H1 (cell line): ENCODE data around the gene LDLRAD3. TPM values are rescaled to one million over a fixed set of nuclear protein-coding genes. Genes with fewer than 3 reads are reported as not detected.

ENCODE experiments used
- CTCF ChIA-PET: fragments of 300-600 bp; sonication (Branson Sonifier 250); formaldehyde crosslinking; loops from one replicate; lab custom pipeline; 2021; ENCODE audit not compliant: partially characterized antibody; lab: Charles Lee
- POLR2A ChIA-PET: fragments of 300-600 bp; sonication (Branson Sonifier 250); formaldehyde crosslinking; loops from one replicate; lab custom pipeline; 2021; ENCODE audit warnings: inconsistent platforms; ENCODE audit not compliant: partially characterized antibody; lab: Charles Lee
- DNase-seq, 2 experiments: peaks; one replicate each; pipeline versions ENCODE4 v3.0.0 to v3.0.0-alpha.2; 2010 to 2022; ENCODE audit warnings: low spot score in 2 of 2, low read depth in 1 of 2, mixed read lengths in 1 of 2
- FAIRE-seq: peaks from 2 replicates; lab custom pipeline; 2011; peaks lifted over from hg19 to GRCh38; lab: Jason Lieb, UNC
- H2AFZ ChIP-seq: 2 replicates; pipeline ENCODE4 v1.8.1; 2012; ENCODE audit warnings: low read length, inconsistent platforms
- H2AK5ac ChIP-seq: 2 replicates; pipeline ENCODE4 v1.6.1; 2013; ENCODE audit warnings: low read depth, low read length
- H2BK120ac ChIP-seq: replicated peaks from 2 replicates; pipeline ENCODE3; 2013; ENCODE audit warnings: low read depth, low read length, inconsistent platforms
- H2BK12ac ChIP-seq: 2 replicates; pipeline ENCODE4 v1.6.1; 2013; ENCODE audit warnings: low read depth, low read length
- H2BK15ac ChIP-seq: 2 replicates; pipeline ENCODE4 v1.6.1; 2013; ENCODE audit warnings: low read length
- H2BK20ac ChIP-seq: 2 replicates; pipeline ENCODE4 v1.6.1; 2013; ENCODE audit warnings: low read length
- H2BK5ac ChIP-seq: 2 replicates; pipeline ENCODE4 v1.6.1; 2013; ENCODE audit warnings: low read depth, low read length
- H3K14ac ChIP-seq: 2 replicates; pipeline ENCODE4 v1.6.1; 2013; ENCODE audit warnings: inconsistent platforms; ENCODE audit not compliant: insufficient read length
- H3K18ac ChIP-seq: 2 replicates; pipeline ENCODE4 v1.6.1; 2013; ENCODE audit warnings: low read length; ENCODE audit errors: extremely low read depth
- H3K23ac ChIP-seq: 2 replicates; pipeline ENCODE4 v1.6.1; 2013; ENCODE audit warnings: inconsistent platforms; ENCODE audit not compliant: insufficient read length
- H3K23me2 ChIP-seq: 2 replicates; pipeline ENCODE4 v1.6.1; 2013; ENCODE audit warnings: low read depth, low read length
- H3K27ac ChIP-seq: 2 replicates; pipeline ENCODE4 v1.6.1; 2011; ENCODE audit warnings: low read depth, low read length, inconsistent platforms
- H3K27me3 ChIP-seq, 4 experiments: replicated peaks in 1 of 4; 1 replicate in 1 of 4; 2 replicates in 3 of 4; pipeline versions ENCODE4 v1.6.1 to v1.8.1; 2011 to 2013; ENCODE audit warnings: low read length in 3 of 4, mild to moderate bottlenecking in 3 of 4, inconsistent platforms in 2 of 4, mixed read lengths in 2 of 4, moderate library complexity in 1 of 4; ENCODE audit not compliant: control insufficient read depth in 3 of 4, insufficient read depth in 3 of 4; ENCODE audit errors: extremely low read depth in 1 of 4
- H3K36me3 ChIP-seq, 4 experiments: 2 replicates each; pipeline versions ENCODE4 v1.6.1 to v1.8.1; 2011 to 2013; ENCODE audit warnings: mild to moderate bottlenecking in 4 of 4, low read length in 3 of 4, moderate library complexity in 2 of 4, control low read depth in 1 of 4, inconsistent platforms in 1 of 4; ENCODE audit not compliant: insufficient read depth in 4 of 4, control insufficient read depth in 2 of 4
- H3K4ac ChIP-seq: replicated peaks from 2 replicates; pipeline ENCODE3; 2013; ENCODE audit warnings: low read length, low read depth, mixed read lengths, inconsistent platforms; ENCODE audit not compliant: insufficient read length
- H3K4me1 ChIP-seq, 4 experiments: replicated peaks in 1 of 4; 1 replicate in 1 of 4; 2 replicates in 3 of 4; pipeline versions ENCODE4 v1.6.1 to v1.8.1; 2011 to 2013; ENCODE audit warnings: low read length in 3 of 4, inconsistent platforms in 2 of 4, mixed read lengths in 1 of 4; ENCODE audit not compliant: insufficient read depth in 4 of 4, control insufficient read depth in 3 of 4
- H3K4me2 ChIP-seq, 2 experiments: 2 replicates each; pipeline versions ENCODE4 v1.6.1 to v1.8.1; 2011 to 2013; ENCODE audit warnings: low read depth in 2 of 2, low read length in 2 of 2, control low read depth in 1 of 2, inconsistent platforms in 1 of 2, mild to moderate bottlenecking in 1 of 2; ENCODE audit not compliant: insufficient read depth in 1 of 2
- H3K4me3 ChIP-seq, 4 experiments: fragments of 200-600, 300-600 bp in 1 of 4; sonication (generic), shearing (Covaris generic), sonication (Bioruptor Twin) in 1 of 4; 2 replicates each; pipeline versions ENCODE4 v1.5.1 to v1.8.1; 2011 to 2016; ENCODE audit warnings: low read length in 4 of 4, low read depth in 3 of 4, control low read depth in 2 of 4, inconsistent platforms in 2 of 4, mild to moderate bottlenecking in 2 of 4, mixed read lengths in 1 of 4, moderate library complexity in 1 of 4; ENCODE audit not compliant: insufficient read depth in 2 of 4; ENCODE audit errors: extremely low read depth in 1 of 4
- H3K56ac ChIP-seq: replicated peaks from 2 replicates; pipeline ENCODE3; 2013; ENCODE audit warnings: low read depth, mild to moderate bottlenecking, mixed read lengths, low read length, inconsistent platforms; ENCODE audit not compliant: insufficient read length
- H3K79me1 ChIP-seq: 2 replicates; pipeline ENCODE4 v1.6.1; 2013; ENCODE audit warnings: low read depth, low read length, control low read depth
- H3K79me2 ChIP-seq, 2 experiments: 2 replicates each; pipeline versions ENCODE4 v1.6.1 to v1.8.1; 2012 to 2013; ENCODE audit warnings: low read length in 2 of 2, mild to moderate bottlenecking in 2 of 2, inconsistent platforms in 1 of 2; ENCODE audit not compliant: insufficient read depth in 2 of 2, control insufficient read depth in 1 of 2
- H3K9ac ChIP-seq, 4 experiments: replicated peaks in 1 of 4; 1 replicate in 1 of 4; 2 replicates in 3 of 4; pipeline versions ENCODE4 v1.6.1 to v1.8.1; 2011 to 2013; ENCODE audit warnings: low read depth in 3 of 4, low read length in 3 of 4, control low read depth in 2 of 4, mild to moderate bottlenecking in 2 of 4, moderate library complexity in 2 of 4, inconsistent platforms in 1 of 4; ENCODE audit errors: extremely low read depth in 1 of 4
- H3K9me3 ChIP-seq, 2 experiments: 2 replicates each; pipeline versions ENCODE4 v1.6.1 to v1.8.1; 2012 to 2013; ENCODE audit warnings: mild to moderate bottlenecking in 2 of 2, moderate library complexity in 2 of 2, control low read depth in 1 of 2, inconsistent platforms in 1 of 2, low read depth in 1 of 2, low read length in 1 of 2, mixed read lengths in 1 of 2; ENCODE audit not compliant: insufficient read depth in 2 of 2
- H4K20me1 ChIP-seq, 2 experiments: replicated peaks in 1 of 2; 2 replicates each; pipeline versions ENCODE3 to v1.8.1; 2011 to 2013; ENCODE audit warnings: inconsistent platforms in 2 of 2, low read length in 2 of 2, mild to moderate bottlenecking in 1 of 2; ENCODE audit not compliant: insufficient read depth in 2 of 2, control insufficient read depth in 1 of 2
- H4K5ac ChIP-seq: 2 replicates; pipeline ENCODE4 v1.6.1; 2013; ENCODE audit warnings: low read length, low read depth, mixed read lengths, inconsistent platforms; ENCODE audit not compliant: insufficient read length
- H4K8ac ChIP-seq: 2 replicates; pipeline ENCODE4 v1.8.0; 2013; ENCODE audit warnings: mild to moderate bottlenecking, moderate library complexity, low read length, inconsistent platforms; ENCODE audit not compliant: insufficient read depth; ENCODE audit errors: extremely low read depth
- H4K91ac ChIP-seq: replicated peaks from 2 replicates; pipeline ENCODE3; 2013; ENCODE audit warnings: low read length, mixed read lengths, inconsistent platforms; ENCODE audit not compliant: insufficient read length
- BCL11A ChIP-seq, 2 experiments: IDR thresholded peaks; one replicate each; pipeline ENCODE4 v1.6.1; 2011; ENCODE audit warnings: low read depth in 2 of 2, low read length in 2 of 2, mild to moderate bottlenecking in 2 of 2
- CREB1 ChIP-seq: IDR thresholded peaks from 2 replicates; pipeline ENCODE4 v1.6.1; 2012; ENCODE audit warnings: inconsistent platforms
- FOSL1 ChIP-seq: IDR thresholded peaks from 2 replicates; pipeline ENCODE4 v1.6.1; 2011; ENCODE audit warnings: mild to moderate bottlenecking, low read depth, low read length, moderate library complexity; ENCODE audit not compliant: insufficient read depth
- KDM1A ChIP-seq: fragments of 200-600, 300-600 bp; sonication (generic); IDR thresholded peaks from 2 replicates; pipeline ENCODE4 v1.7.1; 2016; ENCODE audit warnings: mild to moderate bottlenecking, low read length, borderline replicate concordance
- NRF1 ChIP-seq: IDR thresholded peaks from 2 replicates; pipeline ENCODE4 v1.6.1; 2011; ENCODE audit warnings: mild to moderate bottlenecking, low read depth, low read length, improper control_type of control experiment
- SAP30 ChIP-seq: fragments of 300-600 bp; sonication (generic); IDR thresholded peaks from 2 replicates; pipeline ENCODE4 v1.7.1; 2012; ENCODE audit warnings: low read length, moderate library complexity, mild to moderate bottlenecking, inconsistent platforms; ENCODE audit not compliant: insufficient read depth, insufficient replicate concordance
- SIN3A ChIP-seq, 2 experiments: IDR thresholded peaks in 1 of 2; conservative IDR thresholded peaks in 1 of 2; 2 replicates each; pipeline ENCODE4 v1.6.1; 2011 to 2012; ENCODE audit warnings: low read length in 2 of 2, improper control_type of control experiment in 1 of 2, low read depth in 1 of 2, mild to moderate bottlenecking in 1 of 2
- TCF12 ChIP-seq: IDR thresholded peaks from 2 replicates; pipeline ENCODE4 v1.6.1; 2011; ENCODE audit warnings: low read depth, mild to moderate bottlenecking, low read length
- WGBS, 2 experiments: shearing (Covaris generic) in 1 of 2; methylation state at CpG; one replicate each; pipeline versions ENCODE4 v1.1.6 to v1.1.7; 2013 to 2015; ENCODE audit warnings: low lambda C conversion rate in 2 of 2, mixed read lengths in 2 of 2, inconsistent platforms in 1 of 2, low coverage in 1 of 2, missing lambda C conversion rate in 1 of 2; ENCODE audit not compliant: insufficient replicate concordance in 2 of 2, insufficient coverage in 1 of 2, insufficient read length in 1 of 2; ENCODE audit errors: extremely low coverage in 1 of 2, missing lambda C conversion rate in 1 of 2; 5-methylcytosine and 5-hydroxymethylcytosine counted together
- polyA plus RNA-seq, 7 experiments: library from polyadenylated mRNA; depleted of rRNA in 3 of 7; stranded (reverse) in 5 of 7; unstranded in 2 of 7; fragments of >200 nt in 5 of 7; fragments of 200-250 nt in 2 of 7; gene quantifications; 1 replicate in 5 of 7; 2 replicates in 1 of 7; 4 replicates in 1 of 7; pipeline versions ENCODE4 v1.2.1 to v1.2.3, GENCODE V29; 2011 to 2013; ENCODE audit warnings: missing spikeins in 2 of 7, mixed read lengths in 2 of 7
- total RNA-seq: library from RNA; stranded (reverse); fragmentation: NEBNext Ultra II Directional; extraction: Animal tissue kit (Norgen Biotek cat#: 25700); gene quantifications from 2 replicates; pipeline ENCODE4 v1.2.1, GENCODE V29; 2021
- TF ChIP-seq, protein P1 (sequence below), 3 experiments: IDR thresholded peaks; 1 replicate in 2 of 3; 2 replicates in 1 of 3; pipeline versions ENCODE4 v1.5.1 to v1.6.1; 2011; ENCODE audit warnings: low read length in 3 of 3, mild to moderate bottlenecking in 3 of 3, inconsistent platforms in 2 of 3, low read depth in 1 of 3, moderate library complexity in 1 of 3; ENCODE audit not compliant: insufficient read depth in 1 of 3; ENCODE audit errors: control extremely low read depth in 1 of 3

Gene LDLRAD3
- total and polyA plus RNA-seq, 2 of the 8 experiments (the other 6 are each of a cell fraction or from before 2014, with no cell fraction given) = 18.6 to 22.8 TPM

DNA sequence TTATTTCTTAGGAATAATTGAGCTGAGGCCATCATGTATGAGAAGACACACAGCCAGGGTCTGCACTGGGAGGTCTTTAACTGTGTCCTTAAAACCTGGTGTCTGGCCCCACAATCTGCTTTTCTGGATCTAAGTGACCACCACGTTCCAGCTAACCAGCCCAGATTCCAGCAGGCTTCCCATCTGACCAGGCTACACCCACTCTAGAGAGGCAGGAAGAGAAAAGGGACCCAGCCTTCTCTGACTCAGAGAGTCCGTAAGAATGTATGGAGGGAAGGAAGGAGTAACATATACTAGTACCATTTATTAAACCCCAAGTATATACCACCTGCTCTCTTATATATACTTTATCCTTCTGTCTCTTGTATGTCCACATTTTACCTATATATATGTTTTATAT lies 80.1 kb downstream of the LDLRAD3 start:
- no peak overlapping the region for H3K9ac ChIP-seq
- H3K4me2 ChIP-seq = no peak overlapping the region
- TF ChIP-seq CREB1 = no peak
- TF ChIP-seq KDM1A = no peak
- TF ChIP-seq BCL11A (IDR thresholded peaks at IDR 0.05; ENCODE audit: low read depth in 2 of 2, low read length in 2 of 2) = no peak
- no peak for TF ChIP-seq SIN3A (conservative IDR thresholded peaks at IDR 0.05 in 1 of 2, IDR thresholded peaks at IDR 0.05 in 1 of 2; ENCODE audit: low read depth in 1 of 2, low read length in 2 of 2)
- TF ChIP-seq FOSL1 = no peak
- TF ChIP-seq, protein P1, sequence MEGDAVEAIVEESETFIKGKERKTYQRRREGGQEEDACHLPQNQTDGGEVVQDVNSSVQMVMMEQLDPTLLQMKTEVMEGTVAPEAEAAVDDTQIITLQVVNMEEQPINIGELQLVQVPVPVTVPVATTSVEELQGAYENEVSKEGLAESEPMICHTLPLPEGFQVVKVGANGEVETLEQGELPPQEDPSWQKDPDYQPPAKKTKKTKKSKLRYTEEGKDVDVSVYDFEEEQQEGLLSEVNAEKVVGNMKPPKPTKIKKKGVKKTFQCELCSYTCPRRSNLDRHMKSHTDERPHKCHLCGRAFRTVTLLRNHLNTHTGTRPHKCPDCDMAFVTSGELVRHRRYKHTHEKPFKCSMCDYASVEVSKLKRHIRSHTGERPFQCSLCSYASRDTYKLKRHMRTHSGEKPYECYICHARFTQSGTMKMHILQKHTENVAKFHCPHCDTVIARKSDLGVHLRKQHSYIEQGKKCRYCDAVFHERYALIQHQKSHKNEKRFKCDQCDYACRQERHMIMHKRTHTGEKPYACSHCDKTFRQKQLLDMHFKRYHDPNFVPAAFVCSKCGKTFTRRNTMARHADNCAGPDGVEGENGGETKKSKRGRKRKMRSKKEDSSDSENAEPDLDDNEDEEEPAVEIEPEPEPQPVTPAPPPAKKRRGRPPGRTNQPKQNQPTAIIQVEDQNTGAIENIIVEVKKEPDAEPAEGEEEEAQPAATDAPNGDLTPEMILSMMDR (IDR thresholded peaks at IDR 0.05; ENCODE audit: control extremely low read depth in 1 of 3, insufficient read depth in 1 of 3, low read depth in 1 of 3, low read length in 3 of 3) = no peak
- TF ChIP-seq SAP30 = no peak
- no peak for TF ChIP-seq TCF12
- TF ChIP-seq NRF1 = no peak
- TF ChIP-seq, all 59 proteins: peak for 0
- no peak overlapping the region for H2BK120ac ChIP-seq
- no peak overlapping the region for H4K8ac ChIP-seq
- no peak for DNase-seq
- no peak overlapping the region for H3K18ac ChIP-seq
- H4K20me1 ChIP-seq = peaks cover 0 to 2% of the 10 kb centered on the region in 2 experiments
- H3K4ac ChIP-seq = no peak overlapping the region
- H3K27me3 ChIP-seq = no peaks in the 10 kb centered on the region
- no peak overlapping the region for H3K4me3 ChIP-seq
- H3K14ac ChIP-seq = no peak overlapping the region
- H3K9me3 ChIP-seq = no peaks in the 10 kb centered on the region
- H3K23ac ChIP-seq = no peak overlapping the region
- H2AK5ac ChIP-seq = no peak overlapping the region
- H2BK12ac ChIP-seq = no peak overlapping the region
- H3K27ac ChIP-seq = no peak overlapping the region
- peaks cover 5% of the 10 kb centered on the region; the same call in 1 of the 2 replicates for H3K79me1 ChIP-seq
- peaks cover 0 to 64% of the 10 kb centered on the region in 2 experiments; a peak in 3 of 4 replicates for H3K79me2 ChIP-seq
- H2AFZ ChIP-seq = no peak overlapping the region
- no peak overlapping the region for H4K91ac ChIP-seq
- H2BK15ac ChIP-seq = no peak overlapping the region
- H4K5ac ChIP-seq = no peak overlapping the region
- peaks cover 3 to 13% (median 9%) of the 10 kb centered on the region in 4 experiments for H3K4me1 ChIP-seq
- no peak for FAIRE-seq
- WGBS, 2 experiments = 60% methylated on average over 1 of the region's 2 CpGs; no CpG with 5 or more reads in 1 of the 2 experiments
- CTCF ChIA-PET = interaction anchor here (0.6 to 3.8 kb wide), 16 partner anchors 9 to 369 kb away, joined by 3 to 17 read pairs (median 4); no protein-coding TSS in a partner anchor
- H3K36me3 ChIP-seq = no peaks in the 10 kb centered on the region
- no peaks in the 10 kb centered on the region; the same call in 1 of the 2 replicates for H3K23me2 ChIP-seq
- H2BK20ac ChIP-seq = no peak overlapping the region
- POLR2A ChIA-PET = interaction anchor here (0.6 to 0.9 kb wide), 2 partner anchors 14 to 61 kb away, joined by 3 read pairs; no protein-coding TSS in a partner anchor
- no peak overlapping the region for H2BK5ac ChIP-seq
- no peak overlapping the region for H3K56ac ChIP-seq
